LNCaP clone FGC (cell line): Measurements from ENCODE around the gene RILPL2.
"Not testable (repeated sequence)": the region's sequence is repeated elsewhere in the genome, so short reads cannot be mapped to it uniquely, and the experiment has no call there.

ENCODE experiments used
- DNase-seq: peaks from one replicate; pipeline ENCODE4 v3.0.0-alpha.2; 2011; ENCODE audit warnings: low read depth
- H3K4me3 ChIP-seq: 2 replicates; pipeline ENCODE4 v1.5.1; 2011; ENCODE audit warnings: mild to moderate bottlenecking, low read depth, low read length, control low read depth
- TF ChIP-seq, protein P1 (sequence below): IDR thresholded peaks from 2 replicates; pipeline ENCODE4 v1.5.1; 2012; ENCODE audit warnings: mild to moderate bottlenecking; ENCODE audit not compliant: control insufficient read depth, insufficient read depth; ENCODE audit errors: extremely low read depth

RILPL2 gene

DNA sequence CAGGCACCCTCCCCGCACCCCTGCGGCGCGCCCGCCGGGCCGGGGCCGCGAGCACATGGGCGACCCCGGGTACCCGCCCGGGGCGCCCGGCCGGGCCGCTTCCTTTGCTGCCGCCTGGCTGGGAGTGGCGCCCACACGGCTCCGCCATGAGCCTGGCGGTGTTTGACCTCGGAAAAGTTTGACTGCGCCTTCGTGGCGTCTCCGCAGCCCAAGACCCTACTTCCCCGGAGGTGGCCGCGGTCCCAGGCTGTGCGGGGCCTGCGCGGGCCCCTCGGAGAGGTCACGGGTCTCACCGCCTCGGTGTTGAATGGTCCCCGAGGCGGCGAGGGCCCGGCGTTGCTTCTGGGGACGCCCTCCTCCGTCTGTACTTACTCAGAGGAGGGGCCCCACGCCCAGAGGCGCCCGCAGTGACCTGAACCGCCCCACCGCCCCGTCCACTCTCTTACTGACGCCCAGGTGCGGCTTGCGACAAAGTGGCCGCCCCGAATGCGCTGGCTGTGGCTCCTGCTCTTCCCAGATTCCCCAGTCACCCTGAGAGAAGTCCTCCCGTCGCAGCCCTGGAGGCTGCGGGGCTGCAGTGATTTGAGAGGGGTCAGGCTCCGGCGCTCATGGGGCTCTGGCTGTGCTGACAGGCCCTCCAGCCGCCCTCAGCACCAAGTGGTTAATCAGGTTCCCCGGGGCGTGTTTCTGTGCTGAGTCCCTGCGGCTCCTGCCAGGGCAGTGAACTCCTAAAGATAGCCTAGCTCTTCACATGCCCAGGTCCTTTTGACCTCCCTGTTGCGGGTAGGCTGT, 46.7 kb downstream of the RILPL2 start:
- TF ChIP-seq, protein P1, sequence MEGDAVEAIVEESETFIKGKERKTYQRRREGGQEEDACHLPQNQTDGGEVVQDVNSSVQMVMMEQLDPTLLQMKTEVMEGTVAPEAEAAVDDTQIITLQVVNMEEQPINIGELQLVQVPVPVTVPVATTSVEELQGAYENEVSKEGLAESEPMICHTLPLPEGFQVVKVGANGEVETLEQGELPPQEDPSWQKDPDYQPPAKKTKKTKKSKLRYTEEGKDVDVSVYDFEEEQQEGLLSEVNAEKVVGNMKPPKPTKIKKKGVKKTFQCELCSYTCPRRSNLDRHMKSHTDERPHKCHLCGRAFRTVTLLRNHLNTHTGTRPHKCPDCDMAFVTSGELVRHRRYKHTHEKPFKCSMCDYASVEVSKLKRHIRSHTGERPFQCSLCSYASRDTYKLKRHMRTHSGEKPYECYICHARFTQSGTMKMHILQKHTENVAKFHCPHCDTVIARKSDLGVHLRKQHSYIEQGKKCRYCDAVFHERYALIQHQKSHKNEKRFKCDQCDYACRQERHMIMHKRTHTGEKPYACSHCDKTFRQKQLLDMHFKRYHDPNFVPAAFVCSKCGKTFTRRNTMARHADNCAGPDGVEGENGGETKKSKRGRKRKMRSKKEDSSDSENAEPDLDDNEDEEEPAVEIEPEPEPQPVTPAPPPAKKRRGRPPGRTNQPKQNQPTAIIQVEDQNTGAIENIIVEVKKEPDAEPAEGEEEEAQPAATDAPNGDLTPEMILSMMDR = no peak
- peak overlapping the region; percentile 65 for H3K4me3 ChIP-seq
- peak; percentile 58 for DNase-seq

- no peak overlapping the region; the same call in 1 of the 2 replicates for H3K4me3 ChIP-seq
- DNase-seq = no peak
- TF ChIP-seq, protein P1 = no peak
Observed at GRCh38 chr12:123388951-123389559, 47.4 kb downstream of the RILPL2 start.

DNA sequence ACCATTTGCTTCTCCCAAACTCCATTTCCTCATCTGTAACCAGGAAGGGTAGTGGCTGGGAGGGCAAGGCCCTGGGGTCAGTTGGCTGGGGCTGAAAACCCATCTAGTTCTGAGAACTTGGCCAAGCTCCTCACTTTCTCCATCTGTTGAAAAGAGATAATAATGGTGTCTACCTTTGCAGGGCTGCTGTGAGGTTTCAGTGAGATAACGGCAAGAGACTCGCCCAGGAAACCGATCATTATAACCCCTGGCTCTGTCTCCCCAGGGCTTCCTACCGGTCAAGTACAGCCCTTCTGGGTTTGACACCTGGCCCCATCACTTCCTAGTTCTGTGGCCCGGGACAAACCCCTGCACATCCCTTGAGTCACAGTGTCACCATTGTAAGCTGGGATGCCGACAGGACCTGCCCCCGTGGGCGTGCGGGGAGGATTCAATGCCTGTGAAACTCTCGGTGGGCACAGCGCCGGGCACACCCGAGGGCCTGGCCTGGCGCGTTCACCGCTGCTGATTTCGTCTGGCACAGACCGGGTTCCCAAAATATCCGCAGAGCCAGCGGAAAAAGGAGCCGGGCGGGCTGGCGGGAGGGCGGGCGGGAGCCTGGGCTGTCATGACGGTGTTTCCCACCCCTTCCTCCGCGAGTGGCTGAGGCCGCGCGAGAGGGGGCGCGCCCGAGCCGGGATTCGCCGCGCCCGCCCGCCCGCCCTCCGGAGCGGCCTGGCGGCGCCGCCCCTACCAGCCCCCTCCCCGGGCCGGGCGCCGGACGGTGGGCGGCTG, 48.1 kb downstream of the RILPL2 start:
- no peak for DNase-seq
- H3K4me3 ChIP-seq = peak overlapping the region; percentile 58
- TF ChIP-seq, protein P1 = no peak

- peak overlapping the region; percentile 58 for H3K4me3 ChIP-seq
- no peak for DNase-seq
- TF ChIP-seq, protein P1 = no peak
Observed at GRCh38 chr12:123387508-123388176, 48.8 kb downstream of the RILPL2 start.

- not testable (repeated sequence) for DNase-seq, H3K4me3 ChIP-seq
Observed at GRCh38 chr12:123385536-123385935, 50.9 kb downstream of the RILPL2 start.

DNA sequence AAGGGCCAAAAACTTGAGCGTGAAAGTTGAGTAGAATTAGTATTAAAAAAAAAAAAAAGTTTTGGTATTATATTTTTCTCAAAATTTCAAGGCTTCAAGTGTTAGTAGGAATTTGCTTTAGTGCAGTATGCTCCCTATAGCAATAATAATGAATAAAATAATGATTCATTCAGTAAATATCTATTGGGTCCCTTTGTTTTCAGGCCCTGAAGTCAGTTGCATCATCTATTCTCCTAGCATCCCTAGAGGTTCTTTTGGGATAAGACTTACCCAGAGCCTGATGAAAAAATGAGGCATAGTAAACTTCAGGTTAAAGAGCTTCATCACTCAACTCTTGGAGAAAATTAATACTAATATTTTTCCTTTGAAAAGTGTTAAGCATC, 51.5 kb downstream of the RILPL2 start:
- peak overlapping the region; percentile 93 for H3K4me3 ChIP-seq
- TF ChIP-seq, protein P1 = no peak
- DNase-seq = no peak
